Liver (tissue), 3 donors: ENCODE measurements around the gene HNRNPCL4.
"Not testable (repeated sequence)": the region's sequence is repeated elsewhere in the genome, so short reads cannot be mapped to it uniquely, and the experiment has no call there.

Source experiments
- CTCF ChIP-seq: fragments of 150-350 bp; IDR thresholded peaks from 2 replicates; pipeline ENCODE4 v1.5.1; 2017; ENCODE audit warnings: improper control_type of control experiment, low read depth, low read length; ENCODE audit not compliant: missing input control
- GABPA ChIP-seq, 2 donors: IDR thresholded peaks in 1 of 2; conservative IDR thresholded peaks in 1 of 2; 2 replicates each; pipeline ENCODE4 v1.6.1; 2016; ENCODE audit warnings: antibody characterized with exemption in 2 of 2, mild to moderate bottlenecking in 1 of 2, moderate library complexity in 1 of 2
- RAD21 ChIP-seq, 2 donors: IDR thresholded peaks; 2 replicates each; pipeline ENCODE4 v1.6.1; 2016; ENCODE audit warnings: antibody characterized with exemption in 2 of 2, mild to moderate bottlenecking in 2 of 2
- RXRA ChIP-seq, 2 donors: IDR thresholded peaks; 2 replicates each; pipeline ENCODE4 v1.6.1; 2017 to 2018; ENCODE audit warnings: antibody characterized with exemption in 2 of 2, mild to moderate bottlenecking in 1 of 2
- donor health status: healthy.
- donor health status: healthy.

GRCh38 chr1:13116754-13117153, 48.7 kb downstream of the HNRNPCL4 start, which contains the start of gene HNRNPCL2:
- TF ChIP-seq RXRA (IDR thresholded peaks at IDR 0.05); GABPA (IDR thresholded peaks at IDR 0.05 in 1 of 2, conservative IDR thresholded peaks at IDR 0.05 in 1 of 2); CTCF; RAD21 (IDR thresholded peaks at IDR 0.05): not testable (repeated sequence)
